Glutamatergic neuron (in vitro differentiated cells): ENCODE results near the gene TUBB1. TPM values are rescaled to one million over a fixed set of nuclear protein-coding genes. Genes with fewer than 3 reads are reported as not detected.

ENCODE experiments used
- DNase-seq: peaks from one replicate; pipeline ENCODE4 v3.0.0; 2022
- H3K27ac Mint-ChIP-seq: one replicate; pipeline ENCODE4 v1.8.0; 2020; ENCODE audit warnings: mild to moderate bottlenecking, mixed read lengths, inconsistent platforms; ENCODE audit not compliant: unreplicated experiment
- H3K27me3 Mint-ChIP-seq: one replicate; pipeline ENCODE4 v1.8.0; 2020; ENCODE audit warnings: mild to moderate bottlenecking, moderate library complexity, mixed read lengths, inconsistent platforms; ENCODE audit not compliant: unreplicated experiment
- H3K36me3 Mint-ChIP-seq: one replicate; pipeline ENCODE4 v1.8.0; 2020; ENCODE audit warnings: mild to moderate bottlenecking, mixed read lengths, inconsistent platforms; ENCODE audit not compliant: unreplicated experiment
- H3K4me1 Mint-ChIP-seq: one replicate; pipeline ENCODE4 v1.8.0; 2020; ENCODE audit warnings: mild to moderate bottlenecking, low read depth, mixed read lengths, inconsistent platforms; ENCODE audit not compliant: unreplicated experiment
- H3K4me3 Mint-ChIP-seq: one replicate; pipeline ENCODE4 v1.8.0; 2020; ENCODE audit warnings: mild to moderate bottlenecking, mixed read lengths, inconsistent platforms; ENCODE audit not compliant: unreplicated experiment
- H3K9me3 Mint-ChIP-seq: one replicate; pipeline ENCODE4 v1.8.0; 2020; ENCODE audit warnings: mild to moderate bottlenecking, moderate library complexity, mixed read lengths, inconsistent platforms; ENCODE audit not compliant: unreplicated experiment
- CTCF ChIP-seq: fragments of 200-600 bp; sonication (generic); IDR thresholded peaks from one replicate; pipeline ENCODE4 v1.5.0; 2021; ENCODE audit not compliant: partially characterized antibody, unreplicated experiment
- total RNA-seq: library from RNA; stranded (reverse); fragmentation: NEBNext Ultra II Directional; extraction: Animal tissue kit (Norgen Biotek cat#: 25700); gene quantifications from one replicate; pipeline ENCODE4 v1.2.1, GENCODE V29; 2021; ENCODE audit not compliant: unreplicated experiment

Gene TUBB1
- total RNA-seq, 1 donor from 2014 or later: not detected

- TF ChIP-seq CTCF: no peak
- Mint-ChIP-seq H3K9me3 (peaks cover 1% of the 10 kb centered on the region), H3K27ac (no peak overlapping the region), H3K4me1 (peaks cover 4% of the 10 kb centered on the region), H3K4me3 (no peak overlapping the region), H3K36me3 (no peaks in the 10 kb centered on the region), H3K27me3 (peaks cover 4% of the 10 kb centered on the region)
- DNase-seq: no peak
Measured at GRCh38 chr20:58993332-58994248, 25.6 kb upstream of the TUBB1 start.

- Mint-ChIP-seq H3K4me3 (no peak overlapping the region), H3K9me3 (no peaks in the 10 kb centered on the region), H3K4me1 (peaks cover 4% of the 10 kb centered on the region), H3K27ac (no peak overlapping the region), H3K27me3 (peaks cover 2% of the 10 kb centered on the region), H3K36me3 (no peaks in the 10 kb centered on the region)
- DNase-seq: no peak
- TF ChIP-seq CTCF: no peak
Measured at GRCh38 chr20:58994390-58995159, 24.7 kb upstream of the TUBB1 start.

GRCh38 chr20:58995461-58996225, 23.6 kb upstream of the TUBB1 start:
- Mint-ChIP-seq H3K4me1 (peaks cover 4% of the 10 kb centered on the region), H3K4me3 (no peak overlapping the region), H3K27me3 (peaks cover 2% of the 10 kb centered on the region), H3K9me3 (no peaks in the 10 kb centered on the region), H3K27ac (peak overlapping the region; percentile 43), H3K36me3 (no peaks in the 10 kb centered on the region)
- TF ChIP-seq CTCF: no peak
- no peak for DNase-seq

GRCh38 chr20:58996226-58996611, 23.0 kb upstream of the TUBB1 start:
- TF ChIP-seq CTCF: no peak
- peaks cover 4% of the 10 kb centered on the region for H3K4me1 Mint-ChIP-seq
- no peak overlapping the region for H3K4me3 Mint-ChIP-seq
- H3K27ac Mint-ChIP-seq: no peak overlapping the region
- no peak for DNase-seq
- H3K9me3 Mint-ChIP-seq: no peaks in the 10 kb centered on the region
- H3K36me3 Mint-ChIP-seq: no peaks in the 10 kb centered on the region
- peaks cover 2% of the 10 kb centered on the region for H3K27me3 Mint-ChIP-seq
